ENCODE measurements around the gene RETREG2.

DNA sequence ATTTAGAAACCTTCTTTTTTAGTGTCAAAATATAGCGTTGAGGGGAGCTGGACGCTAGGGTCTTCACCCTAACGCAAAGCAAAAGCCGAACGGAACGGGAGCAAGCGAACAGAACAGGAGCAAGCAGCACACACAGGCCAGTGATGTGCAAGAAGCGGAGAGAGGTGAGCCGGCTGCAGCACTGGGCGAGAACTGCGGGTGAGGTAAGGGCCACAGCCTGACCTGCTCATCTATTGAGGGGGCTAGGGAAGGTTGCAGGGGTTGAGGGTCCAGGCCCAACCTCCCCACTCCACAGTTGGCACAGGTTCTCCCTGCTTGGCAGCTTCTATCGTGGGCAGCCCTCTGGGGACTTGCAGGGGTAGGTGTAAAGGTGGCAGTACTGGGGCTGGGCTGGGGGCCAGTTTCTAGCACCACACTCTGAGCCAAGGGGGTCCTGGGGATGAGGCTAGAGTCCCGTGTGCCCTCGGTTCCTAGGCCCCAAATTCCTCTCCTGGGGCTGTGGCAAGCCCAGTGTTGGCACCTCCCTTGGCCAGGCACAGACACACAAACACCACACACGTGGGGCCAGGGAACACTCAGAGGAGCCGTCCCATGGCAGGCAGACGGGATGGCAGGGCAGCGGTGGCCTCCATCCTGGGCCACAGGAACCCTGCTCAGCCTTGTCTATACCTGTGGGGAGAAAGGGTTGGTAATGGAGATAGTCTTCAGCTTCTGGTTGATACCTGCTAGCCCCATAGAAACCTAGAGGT, 41.9 kb downstream of the RETREG2 start:
- TF ChIP-seq, protein P1, sequence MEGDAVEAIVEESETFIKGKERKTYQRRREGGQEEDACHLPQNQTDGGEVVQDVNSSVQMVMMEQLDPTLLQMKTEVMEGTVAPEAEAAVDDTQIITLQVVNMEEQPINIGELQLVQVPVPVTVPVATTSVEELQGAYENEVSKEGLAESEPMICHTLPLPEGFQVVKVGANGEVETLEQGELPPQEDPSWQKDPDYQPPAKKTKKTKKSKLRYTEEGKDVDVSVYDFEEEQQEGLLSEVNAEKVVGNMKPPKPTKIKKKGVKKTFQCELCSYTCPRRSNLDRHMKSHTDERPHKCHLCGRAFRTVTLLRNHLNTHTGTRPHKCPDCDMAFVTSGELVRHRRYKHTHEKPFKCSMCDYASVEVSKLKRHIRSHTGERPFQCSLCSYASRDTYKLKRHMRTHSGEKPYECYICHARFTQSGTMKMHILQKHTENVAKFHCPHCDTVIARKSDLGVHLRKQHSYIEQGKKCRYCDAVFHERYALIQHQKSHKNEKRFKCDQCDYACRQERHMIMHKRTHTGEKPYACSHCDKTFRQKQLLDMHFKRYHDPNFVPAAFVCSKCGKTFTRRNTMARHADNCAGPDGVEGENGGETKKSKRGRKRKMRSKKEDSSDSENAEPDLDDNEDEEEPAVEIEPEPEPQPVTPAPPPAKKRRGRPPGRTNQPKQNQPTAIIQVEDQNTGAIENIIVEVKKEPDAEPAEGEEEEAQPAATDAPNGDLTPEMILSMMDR (IDR thresholded peaks at IDR 0.05), result no peak
- TF ChIP-seq POLR2A (IDR thresholded peaks at IDR 0.05), result no peak

Measured in lower leg skin (tissue), 3 donors.